Skeletal muscle satellite cell (primary cell): ENCODE results near the gene SS18L1.

Source experiments
- H3K27me3 ChIP-seq: 2 replicates; pipeline ENCODE4 v1.7.0; 2013; ENCODE audit warnings: low read length; ENCODE audit not compliant: control insufficient read depth, insufficient read depth
- H3K36me3 ChIP-seq: 2 replicates; pipeline ENCODE4 v1.7.0; 2013; ENCODE audit warnings: mild to moderate bottlenecking, control low read depth, low read length; ENCODE audit not compliant: insufficient read depth
- H3K4me1 ChIP-seq: 2 replicates; pipeline ENCODE4 v1.7.0; 2013; ENCODE audit warnings: low read length; ENCODE audit not compliant: control insufficient read depth, insufficient read depth
- H3K4me2 ChIP-seq: 2 replicates; pipeline ENCODE4 v1.7.0; 2013; ENCODE audit warnings: mild to moderate bottlenecking, low read length
- H3K4me3 ChIP-seq: 2 replicates; pipeline ENCODE4 v1.7.0; 2013; ENCODE audit warnings: low read length
- H3K9ac ChIP-seq: 2 replicates; pipeline ENCODE4 v1.7.0; 2013; ENCODE audit warnings: mild to moderate bottlenecking, low read depth, low read length, moderate library complexity
- H3K9me3 ChIP-seq: replicated peaks from 2 replicates; pipeline ENCODE4 v1.7.0; 2013; ENCODE audit warnings: mild to moderate bottlenecking, control low read depth, low read length

The SS18L1 gene

DNA sequence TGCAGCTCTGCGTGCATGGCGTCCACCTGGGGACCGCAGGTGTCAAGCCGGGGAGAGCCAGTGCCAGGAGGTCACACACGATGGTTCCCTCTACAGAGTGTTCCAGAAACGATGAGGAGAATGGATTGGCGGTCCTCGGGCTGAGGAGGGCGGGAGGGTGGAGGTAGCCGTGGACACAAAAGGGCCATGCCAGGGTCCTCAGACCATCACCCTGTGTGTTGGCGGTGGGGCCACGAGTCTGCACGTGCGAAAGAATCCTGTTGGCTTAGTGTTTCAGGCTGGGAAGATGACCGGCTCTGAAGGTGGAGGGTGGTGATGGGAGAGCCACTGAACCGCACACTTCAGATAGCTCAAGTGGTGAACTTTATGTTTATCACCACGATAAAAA lies 62.8 kb downstream of the SS18L1 start:
- Histone ChIP-seq H3K36me3 (peaks cover 11% of the 10 kb centered on the region), H3K4me2 (no peak overlapping the region), H3K9me3 (no peaks in the 10 kb centered on the region), H3K9ac (no peak overlapping the region), H3K4me3 (no peak overlapping the region), H3K4me1 (peaks cover 22% of the 10 kb centered on the region), H3K27me3 (peaks cover 24% of the 10 kb centered on the region)

GRCh38 chr20:62208061-62208794 lies 64.7 kb downstream of the SS18L1 start:
- Histone ChIP-seq H3K4me1 (peaks cover 7% of the 10 kb centered on the region), H3K4me2 (no peak overlapping the region)

DNA sequence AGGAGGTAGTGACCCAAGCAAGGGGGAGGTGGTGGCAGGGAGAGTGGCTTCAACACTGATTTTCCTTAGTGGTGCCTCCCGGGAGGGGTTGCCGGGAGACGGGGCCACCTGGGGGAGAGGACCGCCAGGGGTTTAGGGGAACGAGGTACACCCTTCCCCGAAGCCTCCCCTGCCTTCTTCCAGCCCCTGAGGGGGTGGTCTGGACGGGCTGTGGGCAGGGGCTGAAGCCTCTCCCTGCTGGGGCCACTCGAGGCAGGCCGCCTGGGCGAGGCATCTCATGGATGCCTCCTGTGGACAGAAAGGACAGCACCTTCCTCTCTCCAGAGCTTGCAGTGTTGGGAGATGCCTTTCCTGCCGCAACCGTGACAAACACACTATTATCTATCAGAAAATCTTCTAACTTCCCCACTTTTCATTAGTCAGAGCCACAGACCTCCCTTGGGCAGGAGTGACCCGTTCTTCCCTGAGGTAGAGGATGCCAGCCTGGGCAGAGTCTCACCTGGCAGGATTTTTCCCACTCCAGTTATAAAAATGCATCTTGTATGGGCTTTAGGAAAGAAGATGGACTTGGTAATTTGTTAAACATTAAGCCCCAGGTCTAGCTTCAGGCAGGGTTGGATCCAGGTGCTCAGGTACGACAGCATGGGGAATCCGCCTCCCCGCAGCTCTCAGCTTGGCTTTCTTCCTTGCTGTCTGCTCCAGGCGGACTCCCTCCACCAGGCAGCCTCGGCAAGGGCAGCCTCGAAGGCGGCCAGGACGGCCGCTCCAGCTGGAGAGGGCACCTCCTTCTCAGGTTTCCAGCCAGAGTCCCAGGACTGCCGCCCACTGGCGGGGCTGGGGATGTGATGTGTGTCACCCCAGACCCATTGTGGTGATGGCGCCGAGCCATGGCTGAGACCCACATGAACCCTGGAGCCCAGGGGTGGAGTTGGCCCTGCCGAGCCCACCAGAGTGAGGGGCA lies 65.5 kb downstream of the SS18L1 start:
- H3K4me1 ChIP-seq, result no peaks in the 10 kb centered on the region
- no peaks in the 10 kb centered on the region for H3K9me3 ChIP-seq
- peaks cover 39% of the 10 kb centered on the region for H3K27me3 ChIP-seq
- no peak overlapping the region for H3K9ac ChIP-seq
- no peak overlapping the region for H3K4me3 ChIP-seq
- H3K36me3 ChIP-seq, result no peaks in the 10 kb centered on the region
- H3K4me2 ChIP-seq, result no peak overlapping the region

More at GRCh38 chr20:62208061-62208794, 64.7 kb downstream of the SS18L1 start:
- Histone ChIP-seq H3K9me3 (no peaks in the 10 kb centered on the region), H3K36me3 (peaks cover 3% of the 10 kb centered on the region), H3K9ac (no peak overlapping the region), H3K27me3 (peaks cover 34% of the 10 kb centered on the region), H3K4me3 (no peak overlapping the region)

DNA sequence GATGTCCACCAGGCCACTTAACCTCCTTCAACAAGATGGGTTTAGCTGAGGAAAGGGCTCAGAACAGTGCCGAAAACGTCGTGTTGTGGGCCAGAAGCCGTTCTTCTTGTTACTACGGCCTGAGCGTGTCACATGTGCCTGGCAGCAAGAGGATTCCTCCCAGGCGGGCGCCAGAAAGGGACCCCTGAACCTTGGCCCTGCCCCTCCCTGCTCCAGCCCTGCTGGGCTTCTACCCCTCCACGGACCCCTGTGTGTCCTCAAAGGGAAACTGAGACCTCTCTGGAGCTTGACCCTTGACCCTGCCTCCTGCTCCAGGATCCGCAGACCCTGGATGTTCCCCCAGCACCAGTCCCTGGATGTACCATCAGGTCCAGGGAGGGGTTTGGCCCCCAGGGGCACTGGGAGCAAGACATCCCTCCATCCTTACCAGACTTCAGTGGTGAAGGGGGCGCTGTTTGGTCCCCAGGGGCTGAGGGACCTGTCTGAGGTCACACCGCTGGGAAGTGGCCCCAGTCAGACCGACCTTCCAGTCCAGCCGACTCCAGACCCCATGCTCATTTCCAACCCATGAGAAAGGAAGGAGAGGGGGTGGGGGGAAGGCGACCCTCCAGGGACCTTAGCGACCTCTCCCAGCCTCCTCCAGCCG lies 66.4 kb downstream of the SS18L1 start:
- H3K4me2 ChIP-seq, result no peak overlapping the region
- H3K4me3 ChIP-seq, result no peak overlapping the region
- H3K4me1 ChIP-seq, result no peaks in the 10 kb centered on the region
- H3K27me3 ChIP-seq, result peaks cover 48% of the 10 kb centered on the region
- H3K9ac ChIP-seq, result no peak overlapping the region
- H3K36me3 ChIP-seq, result no peaks in the 10 kb centered on the region
- no peaks in the 10 kb centered on the region for H3K9me3 ChIP-seq

GRCh38 chr20:62210496-62210855 lies 66.9 kb downstream of the SS18L1 start:
- H3K9ac ChIP-seq, result no peak overlapping the region
- H3K9me3 ChIP-seq, result no peaks in the 10 kb centered on the region
- peaks cover 53% of the 10 kb centered on the region for H3K27me3 ChIP-seq

DNA sequence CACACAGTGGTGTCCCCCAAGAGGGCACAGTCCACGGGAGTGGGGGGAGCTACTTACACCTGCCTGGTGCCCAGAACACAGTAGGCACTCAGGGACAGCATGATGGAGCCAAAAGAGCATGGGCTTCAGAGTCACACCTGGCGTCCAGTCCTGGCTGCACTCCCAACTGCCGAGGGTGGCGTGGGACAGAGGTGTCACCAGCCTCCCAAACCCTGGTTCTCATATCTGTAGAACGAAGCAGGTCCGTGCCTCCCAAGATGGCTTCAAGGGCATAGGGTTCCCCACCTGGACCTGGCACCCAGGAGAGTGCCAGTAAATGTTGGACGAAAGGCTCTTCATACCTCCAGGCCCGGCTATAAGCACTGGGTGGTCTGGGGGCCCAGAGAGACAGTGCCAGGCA lies 67.6 kb downstream of the SS18L1 start:
- Histone ChIP-seq H3K9me3 (no peaks in the 10 kb centered on the region), H3K27me3 (peaks cover 60% of the 10 kb centered on the region), H3K4me2 (no peak overlapping the region), H3K36me3 (no peaks in the 10 kb centered on the region), H3K4me1 (no peaks in the 10 kb centered on the region), H3K4me3 (no peak overlapping the region), H3K9ac (no peak overlapping the region)

More at GRCh38 chr20:62210496-62210855, 66.9 kb downstream of the SS18L1 start:
- no peak overlapping the region for H3K4me3 ChIP-seq
- H3K4me1 ChIP-seq, result no peaks in the 10 kb centered on the region
- no peaks in the 10 kb centered on the region for H3K36me3 ChIP-seq
- H3K4me2 ChIP-seq, result no peak overlapping the region

GRCh38 chr20:62211769-62212288 lies 68.3 kb downstream of the SS18L1 start:
- H3K27me3 ChIP-seq, result peaks cover 64% of the 10 kb centered on the region
- H3K9me3 ChIP-seq, result no peaks in the 10 kb centered on the region
- H3K4me3 ChIP-seq, result no peak overlapping the region
- H3K4me2 ChIP-seq, result no peak overlapping the region
- no peaks in the 10 kb centered on the region for H3K4me1 ChIP-seq
- no peaks in the 10 kb centered on the region for H3K36me3 ChIP-seq
- no peak overlapping the region for H3K9ac ChIP-seq

DNA sequence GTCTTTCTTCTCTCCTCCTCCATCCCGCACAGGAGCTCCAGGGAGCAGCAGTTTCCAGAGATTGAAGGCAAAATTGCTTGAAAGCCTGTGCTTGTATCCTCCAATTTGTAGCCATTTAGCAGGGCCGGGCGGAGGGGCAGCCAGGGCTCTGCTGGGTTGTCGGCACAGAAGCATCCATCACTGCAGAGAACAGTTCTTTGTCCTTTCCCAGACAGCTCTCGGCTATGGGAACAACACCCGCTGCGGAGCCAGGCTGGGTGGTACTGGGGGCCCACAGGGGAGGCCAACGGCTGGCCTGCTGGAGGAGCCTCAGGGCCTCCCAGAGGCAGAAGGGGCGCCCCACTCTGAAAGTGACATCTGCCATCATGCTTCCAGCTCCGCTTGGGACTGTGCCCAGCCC lies 68.7 kb downstream of the SS18L1 start:
- H3K27me3 ChIP-seq, result peaks cover 69% of the 10 kb centered on the region
- H3K9ac ChIP-seq, result no peak overlapping the region
- no peaks in the 10 kb centered on the region for H3K4me1 ChIP-seq
- H3K4me2 ChIP-seq, result no peak overlapping the region
- no peaks in the 10 kb centered on the region for H3K36me3 ChIP-seq
- H3K4me3 ChIP-seq, result no peak overlapping the region
- H3K9me3 ChIP-seq, result no peaks in the 10 kb centered on the region

DNA sequence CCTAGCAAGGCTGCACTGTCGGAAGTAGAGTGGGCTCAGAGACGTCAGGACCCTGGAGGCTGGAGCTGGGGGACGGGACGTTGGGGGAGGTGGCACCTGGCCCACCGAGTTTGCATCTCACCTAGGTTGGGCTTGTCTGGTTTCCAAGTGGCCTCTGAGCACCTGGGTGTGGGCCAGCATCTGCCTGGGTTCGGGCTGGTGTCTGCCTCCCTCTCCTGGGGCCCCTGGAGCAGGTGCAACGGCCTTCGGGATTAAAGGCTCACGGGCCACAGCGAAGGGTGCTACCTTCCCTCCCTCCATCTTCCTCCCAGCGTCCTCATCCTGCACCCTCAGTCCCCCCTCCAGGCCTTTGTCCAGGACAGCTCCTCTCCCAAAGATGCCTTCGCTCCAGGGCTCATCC lies 70.5 kb downstream of the SS18L1 start:
- Histone ChIP-seq H3K27me3 (peaks cover 83% of the 10 kb centered on the region), H3K9me3 (no peaks in the 10 kb centered on the region), H3K4me1 (no peaks in the 10 kb centered on the region), H3K36me3 (no peaks in the 10 kb centered on the region), H3K4me3 (no peak overlapping the region), H3K4me2 (no peak overlapping the region), H3K9ac (no peak overlapping the region)

GRCh38 chr20:62215020-62215990 lies 71.7 kb downstream of the SS18L1 start:
- Histone ChIP-seq H3K9ac (no peak overlapping the region), H3K4me1 (no peaks in the 10 kb centered on the region), H3K27me3 (peaks cover 75% of the 10 kb centered on the region), H3K9me3 (no peaks in the 10 kb centered on the region), H3K4me2 (no peak overlapping the region), H3K36me3 (no peaks in the 10 kb centered on the region), H3K4me3 (no peak overlapping the region)
